A549 (cell line): ENCODE measurements around the gene DNAAF5. TPM values are rescaled to one million over a fixed set of nuclear protein-coding genes. Genes with fewer than 3 reads are reported as not detected.

ENCODE experiments used
- ATAC-seq, 2 experiments: fragments of 200-7000 bp in 1 of 2; fragments of >200 bp in 1 of 2; cut with Nextera tagmentation in 1 of 2; cut with Tn5 transposase in 1 of 2; 3 replicates each; pipeline versions ENCODE4 v1.8.0 to v1.9.1; 2018 to 2020; ENCODE audit warnings: mild to moderate bottlenecking in 1 of 2, moderate library complexity in 1 of 2
- CTCF ChIA-PET: fragments of 300-600 bp; sonication (Branson Sonifier 250); formaldehyde crosslinking; extraction: SDS; loops from one replicate; lab custom pipeline; 2021; ENCODE audit warnings: antibody characterized with exemption, inconsistent platforms; lab: Yijun Ruan, JAX
- POLR2A ChIA-PET: fragments of 350-600 bp; formaldehyde crosslinking; extraction: SDS; loops from one replicate; lab custom pipeline; 2021; ENCODE audit warnings: antibody characterized with exemption, inconsistent platforms; lab: Yijun Ruan, JAX
- DNase-seq, 2 experiments: peaks; one replicate each; pipeline versions ENCODE4 v3.0.0 to v3.0.0-alpha.2; 2011 to 2016; ENCODE audit warnings: low read depth in 1 of 2, low spot score in 1 of 2
- FAIRE-seq: peaks from 2 replicates; lab custom pipeline; 2011; peaks lifted over from hg19 to GRCh38; lab: Jason Lieb, UNC
- H3K27ac ChIP-seq, 2 experiments: fragments of >200 bp; sonication (Bioruptor Twin); formaldehyde crosslinking; 3 replicates each; pipeline ENCODE4 v1.5.1; 2016 to 2017
- H3K4me1 ChIP-seq: fragments of >200 bp; sonication (Bioruptor Twin); formaldehyde crosslinking; 3 replicates; pipeline ENCODE4 v1.6.1; 2016
- H3K4me2 ChIP-seq: fragments of >200 bp; sonication (Bioruptor Twin); formaldehyde crosslinking; 3 replicates; pipeline ENCODE4 v1.6.1; 2016
- H3K4me3 ChIP-seq: fragments of >200 bp; sonication (Bioruptor Twin); formaldehyde crosslinking; 3 replicates; pipeline ENCODE4 v1.5.1; 2016
- H3K9me3 ChIP-seq: fragments of >200 bp; sonication (Bioruptor Twin); formaldehyde crosslinking; 3 replicates; pipeline ENCODE4 v1.6.1; 2016
- CHD4 ChIP-seq: fragments of 200-600 bp; sonication (generic); IDR thresholded peaks from 2 replicates; pipeline ENCODE4 v1.6.1; 2016; ENCODE audit warnings: antibody characterized with exemption, mild to moderate bottlenecking, borderline replicate concordance
- FOSB ChIP-seq: fragments of 250-450 bp; sonication (Bioruptor Pico); IDR thresholded peaks from 2 replicates; pipeline ENCODE4 v1.5.0; 2020; ENCODE audit warnings: mild to moderate bottlenecking, moderate library complexity
- FOSL2 ChIP-seq, 2 experiments: fragments of 450-650 bp in 1 of 2; fragments of >200 bp in 1 of 2; sonication (Bioruptor Twin) in 1 of 2; formaldehyde crosslinking; IDR thresholded peaks; 2 replicates each; pipeline versions ENCODE4 v1.5.0 to v1.6.1; 2016 to 2020; ENCODE audit warnings: mild to moderate bottlenecking in 1 of 2, moderate library complexity in 1 of 2
- HDAC2 ChIP-seq: fragments of 200-600 bp; sonication (generic); IDR thresholded peaks from 2 replicates; pipeline ENCODE4 v1.6.1; 2016
- HOXB13 ChIP-seq: fragments of 250-450 bp; sonication (Bioruptor Pico); IDR thresholded peaks from 2 replicates; pipeline ENCODE4 v1.5.0; 2020; ENCODE audit warnings: low read depth, mild to moderate bottlenecking, moderate library complexity
- HOXB5 ChIP-seq: fragments of 250-450 bp; sonication (Bioruptor Pico); IDR thresholded peaks from 2 replicates; pipeline ENCODE4 v1.5.0; 2020; ENCODE audit warnings: mild to moderate bottlenecking, moderate library complexity
- JUN ChIP-seq, 2 experiments: fragments of >200 bp; sonication (Bioruptor Twin); formaldehyde crosslinking; IDR thresholded peaks; 2 replicates in 1 of 2; 3 replicates in 1 of 2; pipeline ENCODE4 v1.6.1; 2016 to 2017
- MAFK ChIP-seq: fragments of 450-650 bp; IDR thresholded peaks from 2 replicates; pipeline ENCODE4 v1.6.1; 2014; ENCODE audit not compliant: partially characterized antibody
- MAZ ChIP-seq: fragments of 150-350 bp; IDR thresholded peaks from 2 replicates; pipeline ENCODE4 v1.6.1; 2014; ENCODE audit warnings: antibody characterized with exemption, low read depth, low read length, borderline replicate concordance
- MYC ChIP-seq: IDR thresholded peaks from 2 replicates; pipeline ENCODE4 v1.6.1; 2012; ENCODE audit warnings: mild to moderate bottlenecking, inconsistent platforms, low read length, improper control_type of control experiment, borderline replicate concordance
- POLR2AphosphoS2 ChIP-seq: conservative IDR thresholded peaks from 2 replicates; pipeline ENCODE4 v1.6.1; 2012; ENCODE audit warnings: low read length, improper control_type of control experiment, inconsistent platforms
- WGBS: methylation state at CpG from one replicate; pipeline ENCODE4 v1.1.6; 2017; ENCODE audit errors: missing lambda C conversion rate; 5-methylcytosine and 5-hydroxymethylcytosine counted together
- polyA plus RNA-seq, 4 experiments: library from polyadenylated mRNA; depleted of rRNA in 3 of 4; stranded (reverse); fragments of >200 nt; fragmentation: RNase III in 1 of 4; extraction: RNeasy Plus Mini Kit Qiagen cat#74134 plus additional on column Dnase treatment in 1 of 4; gene quantifications; 2 replicates in 3 of 4; 3 replicates in 1 of 4; pipeline ENCODE4 v1.2.3, GENCODE V29; 2011 to 2017
- TF ChIP-seq, protein P1 (sequence below): fragments of 200-600 bp; sonication (generic); IDR thresholded peaks from 2 replicates; pipeline ENCODE4 v1.6.1; 2016; ENCODE audit warnings: antibody characterized with exemption, mild to moderate bottlenecking, moderate library complexity
- TF ChIP-seq, protein P2 (sequence below): fragments of >200 bp; sonication (Bioruptor Twin); formaldehyde crosslinking; IDR thresholded peaks from 2 replicates; pipeline ENCODE4 v1.6.1; 2016
- TF ChIP-seq, protein P3 (sequence below): IDR thresholded peaks from 2 replicates; pipeline ENCODE4 v1.6.1; 2012
- TF ChIP-seq, protein P4 (sequence below): IDR thresholded peaks from 2 replicates; pipeline ENCODE4 v1.6.1; 2012; ENCODE audit warnings: low read depth, borderline replicate concordance
- TF ChIP-seq, protein P5 (sequence below): fragments of 150-350 bp; IDR thresholded peaks from 2 replicates; pipeline ENCODE4 v1.6.1; 2014; ENCODE audit warnings: low read depth, mild to moderate bottlenecking, low read length

The DNAAF5 gene
- polyA plus RNA-seq, 2 of the 4 experiments (the other 2 are of a cell fraction) = 27.8 to 34.7 TPM

DNA sequence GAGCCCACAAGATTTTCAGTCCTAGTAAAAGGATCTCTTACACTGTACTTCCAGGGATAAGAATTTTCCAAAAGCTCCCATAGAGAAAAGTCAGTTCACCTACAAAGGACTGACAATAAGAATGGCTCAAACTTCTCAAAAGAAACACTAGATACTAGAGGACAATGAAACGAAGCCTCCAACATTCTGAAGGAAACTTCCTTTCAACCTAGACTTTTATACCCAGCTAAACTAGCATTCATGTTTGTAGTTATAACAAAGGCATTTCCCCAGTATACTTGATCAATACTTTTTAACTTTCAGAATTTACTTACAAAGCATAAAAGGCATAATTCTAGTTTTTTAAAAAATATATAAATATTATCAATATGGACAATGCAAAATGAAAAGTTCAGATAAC lies 41.0 kb upstream of the DNAAF5 start:
- Histone ChIP-seq H3K4me2 (no peak overlapping the region), H3K27ac (no peak overlapping the region)
- DNase-seq (no peak), FAIRE-seq (no peak)
- POLR2A ChIA-PET = no interaction called here
- TF ChIP-seq HOXB5 = no peak
- no peak for TF ChIP-seq FOSB (CRISPR knock-in tag)
- no peak for TF ChIP-seq JUN (IDR thresholded peaks at IDR 0.05)
- no peak for TF ChIP-seq MAZ
- TF ChIP-seq FOSL2 (IDR thresholded peaks at IDR 0.05) = no peak
- no peak for TF ChIP-seq FOSL2 (CRISPR knock-in tag; IDR thresholded peaks at IDR 0.05)
- no peak for TF ChIP-seq HDAC2
- TF ChIP-seq, protein P1, sequence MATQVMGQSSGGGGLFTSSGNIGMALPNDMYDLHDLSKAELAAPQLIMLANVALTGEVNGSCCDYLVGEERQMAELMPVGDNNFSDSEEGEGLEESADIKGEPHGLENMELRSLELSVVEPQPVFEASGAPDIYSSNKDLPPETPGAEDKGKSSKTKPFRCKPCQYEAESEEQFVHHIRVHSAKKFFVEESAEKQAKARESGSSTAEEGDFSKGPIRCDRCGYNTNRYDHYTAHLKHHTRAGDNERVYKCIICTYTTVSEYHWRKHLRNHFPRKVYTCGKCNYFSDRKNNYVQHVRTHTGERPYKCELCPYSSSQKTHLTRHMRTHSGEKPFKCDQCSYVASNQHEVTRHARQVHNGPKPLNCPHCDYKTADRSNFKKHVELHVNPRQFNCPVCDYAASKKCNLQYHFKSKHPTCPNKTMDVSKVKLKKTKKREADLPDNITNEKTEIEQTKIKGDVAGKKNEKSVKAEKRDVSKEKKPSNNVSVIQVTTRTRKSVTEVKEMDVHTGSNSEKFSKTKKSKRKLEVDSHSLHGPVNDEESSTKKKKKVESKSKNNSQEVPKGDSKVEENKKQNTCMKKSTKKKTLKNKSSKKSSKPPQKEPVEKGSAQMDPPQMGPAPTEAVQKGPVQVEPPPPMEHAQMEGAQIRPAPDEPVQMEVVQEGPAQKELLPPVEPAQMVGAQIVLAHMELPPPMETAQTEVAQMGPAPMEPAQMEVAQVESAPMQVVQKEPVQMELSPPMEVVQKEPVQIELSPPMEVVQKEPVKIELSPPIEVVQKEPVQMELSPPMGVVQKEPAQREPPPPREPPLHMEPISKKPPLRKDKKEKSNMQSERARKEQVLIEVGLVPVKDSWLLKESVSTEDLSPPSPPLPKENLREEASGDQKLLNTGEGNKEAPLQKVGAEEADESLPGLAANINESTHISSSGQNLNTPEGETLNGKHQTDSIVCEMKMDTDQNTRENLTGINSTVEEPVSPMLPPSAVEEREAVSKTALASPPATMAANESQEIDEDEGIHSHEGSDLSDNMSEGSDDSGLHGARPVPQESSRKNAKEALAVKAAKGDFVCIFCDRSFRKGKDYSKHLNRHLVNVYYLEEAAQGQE = no peak
- no peak for TF ChIP-seq HOXB13 (CRISPR knock-in tag)
- no peak for TF ChIP-seq MYC
- TF ChIP-seq, all 56 proteins: peak for 0
- Histone ChIP-seq H3K9me3 (peaks cover 61% of the 10 kb centered on the region), H3K4me3 (no peak overlapping the region), H3K4me1 (no peaks in the 10 kb centered on the region)
- 90% methylated on average over 1 of the region's 1 CpG for WGBS
- ATAC-seq = no peak
- CTCF ChIA-PET = no interaction called here

DNA sequence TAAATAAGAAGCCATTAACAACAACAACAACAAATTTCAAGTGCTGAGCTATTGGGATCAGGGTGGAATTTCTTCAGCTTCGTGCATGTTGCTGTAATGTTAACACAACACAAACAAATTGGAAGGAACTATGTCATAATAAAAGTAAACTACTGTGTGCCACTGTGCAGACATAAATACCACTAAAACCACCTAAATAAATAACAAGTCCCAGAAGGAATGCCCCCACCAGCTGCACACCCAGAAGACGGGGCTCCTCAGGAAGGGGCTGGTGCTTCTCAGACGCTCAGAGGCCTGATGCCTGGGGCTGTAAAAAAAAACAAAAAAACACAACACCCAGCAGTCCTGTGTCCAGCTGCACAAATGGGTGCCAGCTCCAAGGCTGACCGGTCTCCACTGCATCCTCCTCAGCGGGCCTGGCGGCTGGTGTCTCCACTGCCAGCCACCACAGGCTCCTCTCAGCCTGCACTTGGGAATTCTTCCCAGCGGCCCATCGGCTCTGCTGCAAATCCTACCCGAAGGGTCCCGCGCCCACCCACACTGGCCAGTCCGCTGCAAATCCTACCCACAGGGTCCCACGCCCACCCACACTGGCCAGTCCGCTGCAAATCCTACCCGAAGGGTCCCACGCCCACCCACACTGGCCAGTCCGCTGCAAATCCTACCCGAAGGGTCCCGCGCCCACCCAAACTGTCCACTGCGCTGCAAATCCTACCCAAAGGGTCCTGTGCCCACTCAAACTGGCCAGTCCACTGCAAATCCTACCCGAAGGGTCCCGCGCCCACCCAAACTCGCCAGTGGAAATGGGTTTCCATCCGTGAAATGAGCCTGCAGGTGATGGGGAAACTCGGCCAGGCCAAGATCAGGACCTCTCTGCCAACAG lies 35.8 kb upstream of the DNAAF5 start:
- Histone ChIP-seq H3K4me2 (no peak overlapping the region), H3K4me3 (no peak overlapping the region), H3K27ac (no peak overlapping the region), H3K9me3 (peaks cover 45% of the 10 kb centered on the region), H3K4me1 (no peaks in the 10 kb centered on the region)
- POLR2A ChIA-PET = no interaction called here
- ATAC-seq = no peak
- no peak for DNase-seq
- FAIRE-seq = no peak
- TF ChIP-seq POLR2AphosphoS2 (no peak), CHD4 (no peak), MYC (no peak)
- TF ChIP-seq, protein P2, sequence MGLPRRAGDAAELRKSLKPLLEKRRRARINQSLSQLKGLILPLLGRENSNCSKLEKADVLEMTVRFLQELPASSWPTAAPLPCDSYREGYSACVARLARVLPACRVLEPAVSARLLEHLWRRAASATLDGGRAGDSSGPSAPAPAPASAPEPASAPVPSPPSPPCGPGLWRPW = no peak
- TF ChIP-seq, protein P3, sequence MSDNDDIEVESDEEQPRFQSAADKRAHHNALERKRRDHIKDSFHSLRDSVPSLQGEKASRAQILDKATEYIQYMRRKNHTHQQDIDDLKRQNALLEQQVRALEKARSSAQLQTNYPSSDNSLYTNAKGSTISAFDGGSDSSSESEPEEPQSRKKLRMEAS = no peak
- TF ChIP-seq, protein P4, sequence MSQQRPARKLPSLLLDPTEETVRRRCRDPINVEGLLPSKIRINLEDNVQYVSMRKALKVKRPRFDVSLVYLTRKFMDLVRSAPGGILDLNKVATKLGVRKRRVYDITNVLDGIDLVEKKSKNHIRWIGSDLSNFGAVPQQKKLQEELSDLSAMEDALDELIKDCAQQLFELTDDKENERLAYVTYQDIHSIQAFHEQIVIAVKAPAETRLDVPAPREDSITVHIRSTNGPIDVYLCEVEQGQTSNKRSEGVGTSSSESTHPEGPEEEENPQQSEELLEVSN = no peak
- CTCF ChIA-PET = no interaction called here
- WGBS = 96% methylated on average over 27 of the region's 27 CpGs

DNA sequence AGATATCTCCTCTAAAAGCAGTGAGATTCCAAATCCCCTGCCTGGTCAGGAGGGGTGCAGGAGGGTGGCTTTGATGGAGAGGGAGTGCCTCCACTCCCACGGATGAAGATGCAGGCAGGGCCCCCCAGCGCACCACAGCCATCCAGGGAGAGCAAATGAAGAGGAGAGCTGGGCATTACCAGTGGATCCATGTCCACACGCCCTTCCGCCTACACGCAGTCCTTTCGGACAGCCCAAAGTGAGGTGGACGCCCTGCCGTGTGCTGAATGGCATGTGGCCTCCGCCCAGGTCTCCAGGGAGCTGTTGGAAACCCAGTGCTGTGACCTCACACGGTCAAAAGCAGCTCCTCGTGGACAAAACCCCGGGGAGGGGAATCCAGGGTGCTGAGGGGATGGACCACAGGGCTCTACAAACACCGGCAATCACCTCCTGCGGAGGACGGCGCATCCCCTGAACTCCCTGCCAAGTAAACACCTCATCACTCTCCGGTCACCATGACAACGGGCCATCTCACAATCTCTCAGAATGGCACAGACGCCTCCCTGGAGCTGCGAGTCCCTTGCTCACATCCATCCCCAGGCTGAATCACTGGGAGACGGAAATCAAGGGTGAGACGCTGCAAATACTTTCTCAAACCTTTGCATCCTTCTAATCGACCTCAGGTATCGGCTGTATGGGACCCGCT lies 35.0 kb upstream of the DNAAF5 start:
- POLR2A ChIA-PET = no interaction called here
- DNase-seq (no peak), ATAC-seq (no peak)
- Histone ChIP-seq H3K4me1 (no peaks in the 10 kb centered on the region), H3K9me3 (peaks cover 38% of the 10 kb centered on the region), H3K4me3 (no peak overlapping the region)
- TF ChIP-seq MAFK (no peak), FOSB (CRISPR knock-in tag) (no peak)
- TF ChIP-seq, protein P2 = no peak
- TF ChIP-seq, protein P5, sequence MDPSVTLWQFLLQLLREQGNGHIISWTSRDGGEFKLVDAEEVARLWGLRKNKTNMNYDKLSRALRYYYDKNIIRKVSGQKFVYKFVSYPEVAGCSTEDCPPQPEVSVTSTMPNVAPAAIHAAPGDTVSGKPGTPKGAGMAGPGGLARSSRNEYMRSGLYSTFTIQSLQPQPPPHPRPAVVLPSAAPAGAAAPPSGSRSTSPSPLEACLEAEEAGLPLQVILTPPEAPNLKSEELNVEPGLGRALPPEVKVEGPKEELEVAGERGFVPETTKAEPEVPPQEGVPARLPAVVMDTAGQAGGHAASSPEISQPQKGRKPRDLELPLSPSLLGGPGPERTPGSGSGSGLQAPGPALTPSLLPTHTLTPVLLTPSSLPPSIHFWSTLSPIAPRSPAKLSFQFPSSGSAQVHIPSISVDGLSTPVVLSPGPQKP = no peak
- TF ChIP-seq, all 56 proteins: peak for 0
- CTCF ChIA-PET = interaction anchor here (0.6 kb wide), 1 partner anchor 11 kb away, joined by 3 read pairs; no protein-coding TSS in a partner anchor
- 93% methylated on average over 25 of the region's 25 CpGs for WGBS
- Histone ChIP-seq H3K4me2 (no peak overlapping the region), H3K27ac (no peak overlapping the region)
- no peak for FAIRE-seq
